ENCODE data around the gene GLIS1.

DNA sequence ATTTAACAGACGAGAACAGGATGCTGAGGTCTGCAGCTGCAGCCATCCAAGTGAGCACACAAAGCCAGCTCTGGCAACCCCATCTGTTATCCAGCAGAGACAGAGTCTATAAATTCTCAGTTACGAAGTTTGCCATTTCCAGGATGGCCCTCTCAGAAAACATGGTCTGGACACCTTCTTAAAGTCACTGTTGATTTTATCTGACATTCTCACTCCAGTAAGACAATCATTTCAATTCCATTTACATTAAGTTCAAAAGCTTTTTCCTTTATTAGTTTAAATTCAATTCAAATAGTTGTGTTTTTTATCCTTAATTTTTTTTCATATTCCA lies 154.2 kb downstream of the GLIS1 start:
- TF ChIP-seq, protein P1, sequence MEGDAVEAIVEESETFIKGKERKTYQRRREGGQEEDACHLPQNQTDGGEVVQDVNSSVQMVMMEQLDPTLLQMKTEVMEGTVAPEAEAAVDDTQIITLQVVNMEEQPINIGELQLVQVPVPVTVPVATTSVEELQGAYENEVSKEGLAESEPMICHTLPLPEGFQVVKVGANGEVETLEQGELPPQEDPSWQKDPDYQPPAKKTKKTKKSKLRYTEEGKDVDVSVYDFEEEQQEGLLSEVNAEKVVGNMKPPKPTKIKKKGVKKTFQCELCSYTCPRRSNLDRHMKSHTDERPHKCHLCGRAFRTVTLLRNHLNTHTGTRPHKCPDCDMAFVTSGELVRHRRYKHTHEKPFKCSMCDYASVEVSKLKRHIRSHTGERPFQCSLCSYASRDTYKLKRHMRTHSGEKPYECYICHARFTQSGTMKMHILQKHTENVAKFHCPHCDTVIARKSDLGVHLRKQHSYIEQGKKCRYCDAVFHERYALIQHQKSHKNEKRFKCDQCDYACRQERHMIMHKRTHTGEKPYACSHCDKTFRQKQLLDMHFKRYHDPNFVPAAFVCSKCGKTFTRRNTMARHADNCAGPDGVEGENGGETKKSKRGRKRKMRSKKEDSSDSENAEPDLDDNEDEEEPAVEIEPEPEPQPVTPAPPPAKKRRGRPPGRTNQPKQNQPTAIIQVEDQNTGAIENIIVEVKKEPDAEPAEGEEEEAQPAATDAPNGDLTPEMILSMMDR (optimal IDR thresholded peaks at IDR 0.05 in 1 of 3, IDR thresholded peaks at IDR 0.05 in 1 of 3, conservative IDR thresholded peaks at IDR 0.05 in 1 of 3; ENCODE audit: extremely low read depth in 1 of 3, insufficient read depth in 2 of 3, low read length in 3 of 3), result no peak
- TF ChIP-seq EZH2 (IDR thresholded peaks at IDR 0.05; ENCODE audit: low read length), result no peak

Measured in keratinocyte (primary cell).